HG02943 (cell line): Measurements from ENCODE around the gene TMEM37.

ENCODE experiments used
- ATAC-seq: cut with Tn5 transposase; IDR thresholded peaks from one replicate; pipeline ENCODE4 v1.9.1; 2021; ENCODE audit warnings: mild to moderate bottlenecking, low read depth, moderate library complexity; ENCODE audit not compliant: unreplicated experiment

Gene TMEM37

DNA sequence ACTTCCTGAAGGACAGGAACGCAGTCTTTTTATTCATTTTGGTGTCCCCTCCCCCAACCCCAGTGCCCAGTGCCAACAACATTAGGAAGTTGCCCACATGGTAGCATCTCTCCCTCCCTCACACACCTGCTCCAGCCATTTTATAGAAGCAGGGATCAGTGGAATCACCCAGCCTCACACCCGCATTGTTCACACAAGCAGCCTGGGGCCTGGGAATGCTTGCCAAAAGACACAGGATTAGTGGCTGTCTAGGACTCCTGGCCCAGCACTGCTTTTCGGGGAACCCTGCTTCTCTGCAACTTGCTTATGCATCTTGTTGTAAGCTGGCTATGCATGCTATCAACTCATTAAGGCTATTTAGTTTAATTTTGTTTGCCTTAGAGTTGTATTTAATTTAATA is 17.9 kb downstream of the TMEM37 start:
- no peak for ATAC-seq

DNA sequence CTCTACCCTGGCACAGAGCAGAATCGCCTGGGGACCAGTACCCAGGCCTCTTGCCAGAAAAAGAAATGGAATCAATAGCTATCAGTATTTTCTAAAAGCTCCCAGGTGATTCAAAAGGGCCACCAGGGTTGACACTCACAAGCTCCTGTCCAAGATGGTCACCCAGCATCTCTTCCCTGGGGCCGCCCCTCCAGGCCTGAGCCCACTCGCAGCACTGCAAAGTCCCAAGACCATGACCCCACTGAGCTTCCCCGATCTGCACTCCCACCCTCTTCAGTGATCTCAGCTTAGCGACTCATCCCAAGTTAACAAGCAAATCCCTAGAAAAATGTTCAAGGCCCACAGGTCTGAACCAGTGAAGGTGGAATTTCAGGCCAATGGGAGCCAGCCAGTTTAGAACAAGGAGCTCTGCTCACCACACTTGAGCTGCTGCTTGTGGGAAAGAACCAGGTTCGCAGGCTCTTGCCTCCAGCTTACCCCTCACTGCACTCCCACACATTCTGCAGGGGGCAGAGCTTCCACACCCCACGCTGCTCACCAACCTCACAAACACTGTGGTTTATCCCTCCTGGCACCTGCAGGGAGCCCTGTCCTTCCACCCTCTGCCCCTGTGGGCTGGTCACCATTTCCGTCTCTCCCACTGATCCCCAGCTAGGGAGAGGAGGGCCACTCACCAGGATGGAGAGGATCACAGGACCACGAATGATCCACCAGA is 19.8 kb downstream of the TMEM37 start:
- ATAC-seq, result no peak

DNA sequence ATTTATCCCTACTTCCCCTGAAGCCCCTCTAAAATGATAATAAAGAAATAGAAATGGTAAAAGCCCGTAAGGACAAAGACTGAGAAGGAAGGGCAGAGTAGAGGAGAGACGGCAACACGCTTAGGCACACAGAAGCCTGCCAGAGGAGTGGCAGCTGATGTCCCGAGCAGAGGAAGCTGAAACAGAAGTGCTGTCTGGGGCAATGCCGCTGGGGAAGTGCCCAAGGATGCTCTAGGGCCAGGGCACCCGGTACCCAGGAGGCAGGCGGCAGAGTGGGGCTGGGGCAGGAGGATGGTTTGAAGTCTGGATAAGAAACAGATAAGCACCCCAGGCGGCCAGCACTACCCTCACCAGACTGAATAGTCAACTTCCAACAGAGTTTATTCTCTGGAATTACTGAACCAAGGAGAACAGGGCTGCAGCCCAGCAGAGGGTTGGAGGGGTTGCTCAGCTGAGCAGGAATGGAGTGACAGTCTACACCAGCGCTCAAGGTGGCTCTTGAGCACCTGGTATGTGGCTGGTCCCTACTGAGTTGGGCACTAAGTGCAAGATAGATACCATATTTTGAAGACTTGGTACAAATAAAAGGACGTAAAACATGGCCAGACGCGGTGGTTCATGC is 22.4 kb downstream of the TMEM37 start:
- ATAC-seq, result no peak

GRCh38 chr2:119455066-119455718 is 23.5 kb downstream of the TMEM37 start:
- no peak for ATAC-seq

- no peak for ATAC-seq
Observed at GRCh38 chr2:119460076-119460475, 28.4 kb downstream of the TMEM37 start.

- ATAC-seq, result no peak
Observed at GRCh38 chr2:119461811-119462210, 30.2 kb downstream of the TMEM37 start.

DNA sequence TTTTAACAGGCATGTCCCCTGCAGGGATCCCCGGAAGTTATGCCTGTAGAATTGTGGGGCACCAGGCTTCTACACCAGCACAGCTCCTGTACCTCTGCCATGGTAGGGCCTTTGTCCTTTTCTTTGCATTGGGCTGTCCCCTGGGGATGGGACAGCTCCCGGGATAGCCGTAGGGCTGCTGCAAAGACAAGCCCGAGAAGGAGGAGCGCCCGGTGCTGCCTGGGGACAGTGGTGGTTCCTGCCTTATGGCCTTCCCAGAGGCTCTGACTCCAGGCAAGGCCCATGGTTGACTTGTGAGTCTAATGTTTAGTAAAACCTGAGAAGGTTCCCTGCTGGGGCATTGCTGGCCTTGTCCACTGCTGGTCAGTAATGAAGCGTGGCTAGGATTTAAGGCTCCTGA is 30.9 kb downstream of the TMEM37 start:
- no peak for ATAC-seq

GRCh38 chr2:119463136-119463535 is 31.5 kb downstream of the TMEM37 start:
- ATAC-seq, result no peak

GRCh38 chr2:119463990-119464389 is 32.3 kb downstream of the TMEM37 start:
- ATAC-seq, result no peak

GRCh38 chr2:119464981-119465380 is 33.3 kb downstream of the TMEM37 start:
- no peak for ATAC-seq

- no peak for ATAC-seq
Observed at GRCh38 chr2:119465687-119466086, 34.0 kb downstream of the TMEM37 start.

GRCh38 chr2:119466373-119466772 is 34.7 kb downstream of the TMEM37 start:
- ATAC-seq, result no peak

DNA sequence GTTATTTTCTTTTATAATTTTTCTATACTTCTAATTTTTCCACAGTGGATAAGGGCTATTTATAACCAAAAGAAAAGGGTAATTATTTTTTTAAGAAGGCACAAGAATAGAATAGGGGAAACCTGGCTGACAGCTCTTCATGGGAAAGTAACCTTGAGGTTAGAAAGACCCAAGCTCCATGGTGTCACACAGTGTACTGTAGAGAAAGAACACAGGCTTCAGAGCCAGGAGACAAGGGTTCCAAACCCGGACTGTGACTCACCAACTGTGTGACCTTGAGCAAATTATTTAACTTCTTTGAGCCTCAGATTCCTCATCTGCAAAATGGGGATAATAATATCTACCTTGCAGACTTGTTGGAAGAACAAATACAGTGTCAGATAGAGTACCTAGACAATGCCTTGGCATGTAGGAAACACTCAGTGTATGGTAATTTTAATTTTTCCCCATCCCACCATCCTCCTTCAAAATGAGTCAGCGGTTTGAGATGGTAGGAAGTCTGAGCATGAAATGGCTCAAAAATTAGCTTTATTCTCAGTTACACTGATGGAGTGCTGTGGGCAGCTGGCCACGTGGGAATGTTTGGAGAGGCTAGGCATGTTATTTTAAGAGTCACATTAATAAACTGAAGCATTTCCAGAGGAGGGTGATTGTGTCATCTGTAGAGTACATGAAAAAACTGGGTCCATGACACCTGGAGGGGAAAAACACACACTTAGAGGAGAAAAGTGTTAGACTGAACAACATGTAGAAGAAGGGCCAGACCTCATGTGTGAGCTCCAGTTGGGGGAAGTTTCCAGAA is 36.7 kb downstream of the TMEM37 start:
- no peak for ATAC-seq

DNA sequence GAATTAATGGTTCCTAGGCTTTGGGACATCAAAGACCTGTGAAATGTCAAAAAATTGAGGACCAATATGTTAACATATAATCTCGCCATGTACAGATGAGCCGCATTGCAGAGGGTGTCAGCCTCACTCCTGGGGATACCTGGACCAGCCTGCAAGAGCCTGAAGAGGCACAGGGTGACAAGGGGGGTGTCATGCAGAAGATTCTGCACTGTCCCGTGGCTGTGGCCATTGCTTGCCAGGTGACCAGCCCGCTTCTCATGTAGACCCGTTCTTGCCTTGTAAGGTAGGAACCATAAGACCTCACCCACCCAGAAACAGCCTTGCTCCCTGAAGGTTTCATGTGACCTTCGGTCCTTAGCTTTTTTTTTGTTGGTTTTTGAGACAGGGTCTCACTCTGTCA is 37.5 kb downstream of the TMEM37 start:
- ATAC-seq, result no peak

GRCh38 chr2:119469661-119470297 is 38.1 kb downstream of the TMEM37 start:
- no peak for ATAC-seq

DNA sequence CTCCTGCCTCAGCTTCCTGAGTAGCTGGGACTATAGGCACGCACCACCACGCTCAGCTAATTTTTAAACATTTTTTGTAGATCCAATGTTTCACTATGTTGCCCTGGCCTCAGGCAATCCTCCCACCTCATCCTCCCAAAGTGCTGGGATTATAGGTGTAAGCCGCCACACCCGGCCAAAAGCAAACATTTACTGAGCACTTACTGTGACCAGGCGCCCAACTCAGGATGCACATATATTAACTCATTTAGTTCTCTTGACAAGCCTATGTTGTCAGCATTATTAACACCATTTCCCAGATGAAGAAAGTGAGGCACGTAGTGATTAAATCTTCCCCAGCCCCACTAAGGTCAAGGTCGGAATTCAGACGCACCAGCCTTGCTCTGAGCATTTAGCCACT is 41.1 kb downstream of the TMEM37 start:
- ATAC-seq, result no peak

DNA sequence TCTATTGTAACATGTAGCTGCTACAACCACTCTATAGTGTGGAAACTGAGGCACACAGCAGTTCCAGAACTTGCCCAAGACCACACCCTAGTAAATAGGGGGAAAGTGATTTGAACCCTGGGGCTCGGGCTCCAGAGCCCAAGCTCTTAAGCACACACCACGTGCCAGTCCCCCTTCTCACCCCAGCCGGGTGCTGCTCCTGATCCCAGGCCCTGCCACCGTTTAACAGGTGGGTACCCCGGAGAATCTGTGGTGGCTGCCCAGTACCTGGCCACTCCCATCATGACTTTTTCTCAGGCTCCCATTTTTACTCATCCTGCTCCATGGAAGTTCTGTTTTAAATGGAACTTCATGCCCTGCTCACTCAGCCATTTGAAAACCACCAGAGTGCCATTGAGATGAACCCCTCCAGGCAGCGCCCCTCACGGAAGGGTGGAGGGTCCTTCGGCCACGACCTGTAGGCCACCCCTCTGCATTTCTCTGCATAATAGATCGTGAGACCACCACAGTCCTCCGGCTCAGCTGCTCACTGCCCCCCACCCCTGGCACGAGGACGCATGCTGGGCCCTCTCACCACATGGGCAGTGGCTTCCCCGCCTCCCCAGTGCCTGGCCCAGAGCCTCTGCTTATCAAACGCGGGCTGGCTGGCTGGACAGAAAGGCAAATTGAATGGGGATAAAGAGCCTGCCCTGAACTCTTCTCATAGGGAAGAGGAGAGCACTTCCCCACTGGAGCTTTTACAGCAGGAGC is 42.1 kb downstream of the TMEM37 start:
- ATAC-seq, result no peak

- ATAC-seq, result no peak
Observed at GRCh38 chr2:119474371-119475224, 42.9 kb downstream of the TMEM37 start.
